ENCODE data around the gene TEX36. TPM values are rescaled to one million over a fixed set of nuclear protein-coding genes. Genes with fewer than 3 reads are reported as not detected.

The TEX36 gene
- total RNA-seq, 1 donor from 2014 or later: not detected

- no peaks in the 10 kb centered on the region for H3K27me3 ChIP-seq (ENCODE audit: control insufficient read depth, insufficient read depth, low read length)
- no peaks in the 10 kb centered on the region for H3K36me3 ChIP-seq (ENCODE audit: control insufficient read depth, insufficient read depth, low read length)
- no peak for TF ChIP-seq CTCF (IDR thresholded peaks at IDR 0.05; ENCODE audit: insufficient read depth, low read length, poor library complexity, severe bottlenecking)
- no peak for DNase-seq (ENCODE audit: low read depth)
- H3K4me3 ChIP-seq (ENCODE audit: low read depth, low read length): no peak overlapping the region
Measured at GRCh38 chr10:125611756-125612155, 71.2 kb downstream of the TEX36 start.

- no peaks in the 10 kb centered on the region for H3K27me3 ChIP-seq (ENCODE audit: control insufficient read depth, insufficient read depth, low read length)
- no peaks in the 10 kb centered on the region for H3K36me3 ChIP-seq (ENCODE audit: control insufficient read depth, insufficient read depth, low read length)
- DNase-seq (ENCODE audit: low read depth): no peak
- TF ChIP-seq CTCF (IDR thresholded peaks at IDR 0.05; ENCODE audit: insufficient read depth, low read length, poor library complexity, severe bottlenecking): no peak
- no peak overlapping the region for H3K4me3 ChIP-seq (ENCODE audit: low read depth, low read length)
Measured at GRCh38 chr10:125611216-125611615, 71.7 kb downstream of the TEX36 start.

GRCh38 chr10:125609859-125610258 lies 73.1 kb downstream of the TEX36 start:
- DNase-seq (ENCODE audit: low read depth): no peak
- no peak overlapping the region for H3K4me3 ChIP-seq (ENCODE audit: low read depth, low read length)
- TF ChIP-seq CTCF (IDR thresholded peaks at IDR 0.05; ENCODE audit: insufficient read depth, low read length, poor library complexity, severe bottlenecking): no peak
- H3K27me3 ChIP-seq (ENCODE audit: control insufficient read depth, insufficient read depth, low read length): no peaks in the 10 kb centered on the region
- H3K36me3 ChIP-seq (ENCODE audit: control insufficient read depth, insufficient read depth, low read length): no peaks in the 10 kb centered on the region

GRCh38 chr10:125608474-125608873 lies 74.5 kb downstream of the TEX36 start:
- H3K36me3 ChIP-seq (ENCODE audit: control insufficient read depth, insufficient read depth, low read length): no peaks in the 10 kb centered on the region
- no peaks in the 10 kb centered on the region for H3K27me3 ChIP-seq (ENCODE audit: control insufficient read depth, insufficient read depth, low read length)
- no peak overlapping the region for H3K4me3 ChIP-seq (ENCODE audit: low read depth, low read length)
- no peak for DNase-seq (ENCODE audit: low read depth)
- TF ChIP-seq CTCF (IDR thresholded peaks at IDR 0.05; ENCODE audit: insufficient read depth, low read length, poor library complexity, severe bottlenecking): no peak

GRCh38 chr10:125607689-125608290 lies 75.2 kb downstream of the TEX36 start:
- DNase-seq (ENCODE audit: low read depth): no peak
- TF ChIP-seq CTCF (IDR thresholded peaks at IDR 0.05; ENCODE audit: insufficient read depth, low read length, poor library complexity, severe bottlenecking): no peak
- no peaks in the 10 kb centered on the region for H3K36me3 ChIP-seq (ENCODE audit: control insufficient read depth, insufficient read depth, low read length)

GRCh38 chr10:125606414-125607010 lies 76.5 kb downstream of the TEX36 start:
- no peak for TF ChIP-seq CTCF (IDR thresholded peaks at IDR 0.05; ENCODE audit: insufficient read depth, low read length, poor library complexity, severe bottlenecking)
- Histone ChIP-seq H3K27me3 (ENCODE audit: control insufficient read depth, insufficient read depth, low read length) (no peaks in the 10 kb centered on the region), H3K36me3 (ENCODE audit: control insufficient read depth, insufficient read depth, low read length) (no peaks in the 10 kb centered on the region), H3K4me3 (ENCODE audit: low read depth, low read length) (no peak overlapping the region)
- no peak for DNase-seq (ENCODE audit: low read depth)

More at GRCh38 chr10:125607689-125608290, 75.2 kb downstream of the TEX36 start:
- H3K4me3 ChIP-seq (ENCODE audit: low read depth, low read length): no peak overlapping the region
- H3K27me3 ChIP-seq (ENCODE audit: control insufficient read depth, insufficient read depth, low read length): no peaks in the 10 kb centered on the region
